ENCODE data around the gene VCL. TPM values are rescaled to one million over a fixed set of nuclear protein-coding genes. Genes with fewer than 3 reads are reported as not detected.
A peak's percentile ranks its signal among the peaks of the same experiment; 100 is the strongest.

The VCL gene
- total RNA-seq, 2 experiments from 2014 or later = 18.5 to 19.7 TPM

- intact Hi-C loops (cut with DNase I, micrococcal nuclease) = no loop called here
- Histone ChIP-seq H3K9me3 (ENCODE audit: control insufficient read depth in 1 of 2, insufficient read depth in 1 of 2, low read length in 2 of 2) (no peaks in the 10 kb centered on the region), H3K27me3 (ENCODE audit: control insufficient read depth in 1 of 2, insufficient read depth in 2 of 2, low read length in 2 of 2) (no peaks in the 10 kb centered on the region), H3K27ac (ENCODE audit: low read depth in 1 of 2, low read length in 2 of 2) (no peak overlapping the region), H3K36me3 (ENCODE audit: insufficient read depth, low read length) (peaks cover 98% of the 10 kb centered on the region), H3K4me1 (ENCODE audit: insufficient read depth, low read length) (peaks cover 4% of the 10 kb centered on the region), H3K4me3 (ENCODE audit: low read length) (no peak overlapping the region)
- Mint-ChIP-seq H3K27me3 (no peaks in the 10 kb centered on the region), H3K4me1 (ENCODE audit: low read depth) (peaks cover 6% of the 10 kb centered on the region), H3K9me3 (no peaks in the 10 kb centered on the region), H3K27ac (peak overlapping the region; percentile 2), H3K36me3 (ENCODE audit: low read depth) (peaks cover 99% of the 10 kb centered on the region), H3K4me3 (no peak overlapping the region)
- ATAC-seq (ENCODE audit: poor library complexity) = no peak
- ChIA-PET CTCF (no interaction called here), POLR2A (no interaction called here)
- no peak for TF ChIP-seq CTCF (IDR thresholded peaks at IDR 0.05)
- no peak for DNase-seq
These were observed 116.1 kb downstream of the VCL start for GRCh38 chr10:74114041-74114448.

GRCh38 chr10:74117738-74118137, 119.8 kb downstream of the VCL start:
- Histone ChIP-seq H3K9me3 (ENCODE audit: control insufficient read depth in 1 of 2, insufficient read depth in 1 of 2, low read length in 2 of 2) (no peaks in the 10 kb centered on the region), H3K4me1 (ENCODE audit: insufficient read depth, low read length) (peaks cover 4% of the 10 kb centered on the region), H3K4me3 (ENCODE audit: low read length) (no peak overlapping the region), H3K27ac (ENCODE audit: low read depth in 1 of 2, low read length in 2 of 2) (no peak overlapping the region), H3K36me3 (ENCODE audit: insufficient read depth, low read length) (peaks cover 94% of the 10 kb centered on the region), H3K27me3 (ENCODE audit: control insufficient read depth in 1 of 2, insufficient read depth in 2 of 2, low read length in 2 of 2) (no peaks in the 10 kb centered on the region)
- no peaks in the 10 kb centered on the region for H3K9me3 Mint-ChIP-seq
- no peak for TF ChIP-seq CTCF (IDR thresholded peaks at IDR 0.05)
- POLR2A ChIA-PET = no interaction called here
- peak in 2 of 14 experiments; percentile 5 to 19 for DNase-seq
- peaks cover 6% of the 10 kb centered on the region for H3K4me1 Mint-ChIP-seq (ENCODE audit: low read depth)
- no peak overlapping the region for H3K4me3 Mint-ChIP-seq
- intact Hi-C loops (cut with DNase I, micrococcal nuclease) = no loop called here
- peak overlapping the region; percentile 72 for H3K27ac Mint-ChIP-seq
- ATAC-seq (ENCODE audit: poor library complexity) = no peak
- H3K27me3 Mint-ChIP-seq = no peaks in the 10 kb centered on the region
- peaks cover 96% of the 10 kb centered on the region for H3K36me3 Mint-ChIP-seq (ENCODE audit: low read depth)
- CTCF ChIA-PET = no interaction called here

DNA sequence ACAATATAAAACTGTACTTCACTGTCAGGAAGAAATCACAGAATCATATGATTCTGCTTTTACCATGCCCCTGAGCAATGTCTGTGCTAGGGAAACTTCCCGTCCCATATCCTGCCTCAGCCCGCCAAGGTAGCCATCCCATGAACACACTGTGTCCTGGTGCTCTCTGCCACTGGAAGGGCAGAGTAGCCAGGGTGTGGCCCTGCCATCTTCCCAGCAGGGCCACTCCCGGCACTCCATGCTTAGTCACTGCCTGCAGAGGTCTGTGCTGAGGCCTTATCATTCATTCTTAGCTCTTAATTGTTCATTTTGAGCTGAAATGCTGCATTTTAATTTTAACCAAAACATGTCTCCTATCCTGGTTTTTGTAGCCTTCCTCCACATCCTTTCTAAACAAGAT, 120.9 kb downstream of the VCL start:
- H3K36me3 Mint-ChIP-seq (ENCODE audit: low read depth) = peaks cover 96% of the 10 kb centered on the region

More for the DNA sequence above, 120.9 kb downstream of the VCL start:
- Histone ChIP-seq H3K36me3 (ENCODE audit: insufficient read depth, low read length) (peaks cover 94% of the 10 kb centered on the region), H3K27ac (ENCODE audit: low read depth in 1 of 2, low read length in 2 of 2) (no peak overlapping the region), H3K27me3 (ENCODE audit: control insufficient read depth in 1 of 2, insufficient read depth in 2 of 2, low read length in 2 of 2) (no peaks in the 10 kb centered on the region), H3K4me1 (ENCODE audit: insufficient read depth, low read length) (peaks cover 4% of the 10 kb centered on the region), H3K9me3 (ENCODE audit: control insufficient read depth in 1 of 2, insufficient read depth in 1 of 2, low read length in 2 of 2) (no peaks in the 10 kb centered on the region), H3K4me3 (ENCODE audit: low read length) (no peak overlapping the region)
- CTCF ChIA-PET = interaction anchor here (1.4 kb wide), 1 partner anchor 9 kb away, joined by 3 read pairs; no protein-coding TSS in a partner anchor
- Mint-ChIP-seq H3K4me1 (ENCODE audit: low read depth) (peaks cover 6% of the 10 kb centered on the region), H3K9me3 (no peaks in the 10 kb centered on the region), H3K27me3 (no peaks in the 10 kb centered on the region), H3K27ac (peak overlapping the region; percentile 72), H3K4me3 (no peak overlapping the region)
- no peak for ATAC-seq (ENCODE audit: poor library complexity)
- intact Hi-C loops (cut with DNase I, micrococcal nuclease) = no loop called here
- no peak for DNase-seq
- no peak for TF ChIP-seq CTCF (IDR thresholded peaks at IDR 0.05)
- POLR2A ChIA-PET = no interaction called here

All from CD4-positive, alpha-beta T cell (primary cell).